ENCODE data around the gene BAG5. TPM values are rescaled to one million over a fixed set of nuclear protein-coding genes. Genes with fewer than 3 reads are reported as not detected.

BAG5 gene
- total RNA-seq, 1 experiment from 2014 or later, result 27.0 TPM

DNA sequence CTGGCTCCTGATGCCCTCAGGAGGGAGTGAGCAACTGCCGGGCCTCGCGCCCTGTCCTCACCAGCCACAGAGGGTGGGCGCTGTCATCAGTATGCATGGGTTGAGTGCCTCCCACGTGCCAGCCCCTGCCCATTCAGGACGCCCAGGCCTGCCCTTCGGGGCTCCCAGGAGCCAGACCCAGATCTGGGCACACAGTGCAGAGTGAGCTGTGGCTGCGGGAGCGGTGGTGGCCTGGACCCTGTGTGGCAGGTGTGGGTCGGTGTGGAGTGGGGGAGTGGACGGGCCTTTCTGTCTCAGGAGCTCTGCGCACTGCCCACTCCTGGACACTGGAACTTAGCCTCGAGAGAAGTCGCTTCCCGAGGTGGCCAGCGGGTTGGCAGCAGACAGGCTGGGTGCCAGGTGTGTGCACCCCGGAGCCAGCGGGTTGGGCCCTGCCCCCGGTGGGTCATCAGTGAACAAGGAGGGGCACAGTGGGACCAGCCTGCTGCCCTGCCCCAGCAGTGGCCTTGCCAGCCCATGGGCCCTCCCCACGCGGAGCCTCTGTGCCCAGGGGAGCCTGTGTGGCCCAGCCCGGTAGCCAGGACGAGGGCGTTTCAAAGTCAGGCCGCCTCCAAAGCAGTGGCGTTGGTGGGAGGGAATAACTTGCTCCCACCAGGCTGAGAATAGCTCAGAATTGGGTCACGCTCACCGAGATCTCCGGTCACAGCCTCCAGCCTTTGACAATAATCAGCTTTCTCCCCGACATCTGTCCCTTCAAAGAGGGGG, 24.0 kb downstream of the BAG5 start:
- Histone ChIP-seq H3K4me2 (ENCODE audit: low read length) (0 out of 2 replicates have a peak overlapping the region, but pooled peaks have one; percentile 77), H3K27me3 (ENCODE audit: insufficient read depth, low read length) (no peaks in the 10 kb centered on the region), H2AFZ (ENCODE audit: low read depth, low read length, poor library complexity, severe bottlenecking) (no peak overlapping the region), H3K9me2 (ENCODE audit: insufficient read depth) (no peaks in the 10 kb centered on the region), H3K4me3 (replicated peaks in 1 of 2; ENCODE audit: low read depth in 1 of 2, low read length in 2 of 2) (no peak overlapping the region), H4K20me1 (ENCODE audit: insufficient read depth) (no peaks in the 10 kb centered on the region), H3K9ac (ENCODE audit: low read length) (no peak overlapping the region), H3K4me1 (ENCODE audit: control insufficient read depth in 1 of 2, insufficient read depth in 2 of 2, low read length in 2 of 2) (peaks cover 34 to 53% of the 10 kb centered on the region in 2 experiments), H3K79me2 (ENCODE audit: insufficient read depth, low read length) (no peaks in the 10 kb centered on the region), H3K9me3 (ENCODE audit: control insufficient read depth in 1 of 2, insufficient read depth in 1 of 2, low read depth in 1 of 2, low read length in 2 of 2) (no peaks in the 10 kb centered on the region), H3K36me3 (ENCODE audit: control insufficient read depth in 1 of 2, insufficient read depth in 2 of 2, low read length in 2 of 2) (peaks cover 0 to 4% of the 10 kb centered on the region in 2 experiments; a peak in 2 of 4 replicates), H3K27ac (ENCODE audit: low read depth, low read length) (no peak overlapping the region)
- intact Hi-C loops (cut with micrococcal nuclease), result no loop called here
- CTCF ChIA-PET, result interaction anchor here (0.8 kb wide), 1 partner anchor 17 kb away, joined by 4 read pairs; no protein-coding TSS in a partner anchor
- no TSS peak for BruUV-seq (replicated peaks)
- no peak for DNase-seq (ENCODE audit: low read depth, low spot score)
- TF ChIP-seq EGR1 (IDR thresholded peaks at IDR 0.05; ENCODE audit: low read depth), result no peak
- no peak for TF ChIP-seq ZNF274 (IDR thresholded peaks at IDR 0.05; ENCODE audit: low read depth, low read length)
- TF ChIP-seq, protein P1, sequence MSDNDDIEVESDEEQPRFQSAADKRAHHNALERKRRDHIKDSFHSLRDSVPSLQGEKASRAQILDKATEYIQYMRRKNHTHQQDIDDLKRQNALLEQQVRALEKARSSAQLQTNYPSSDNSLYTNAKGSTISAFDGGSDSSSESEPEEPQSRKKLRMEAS (IDR thresholded peaks at IDR 0.05), result no peak
- TF ChIP-seq JUND (IDR thresholded peaks at IDR 0.05), result no peak
- RAD21 ChIA-PET (ENCODE audit: low non-redundant PET in 1 of 2, low total read pairs in 2 of 2, uncharacterized antibody in 2 of 2, unreplicated experiment in 2 of 2), result no interaction called here
- no peak for ATAC-seq
- POLR2A ChIA-PET, result interaction anchor here (0.8 to 0.9 kb wide), 2 partner anchors 17 to 1014 kb away, joined by 3 read pairs; partner anchors contain the start of gene CKB

DNA sequence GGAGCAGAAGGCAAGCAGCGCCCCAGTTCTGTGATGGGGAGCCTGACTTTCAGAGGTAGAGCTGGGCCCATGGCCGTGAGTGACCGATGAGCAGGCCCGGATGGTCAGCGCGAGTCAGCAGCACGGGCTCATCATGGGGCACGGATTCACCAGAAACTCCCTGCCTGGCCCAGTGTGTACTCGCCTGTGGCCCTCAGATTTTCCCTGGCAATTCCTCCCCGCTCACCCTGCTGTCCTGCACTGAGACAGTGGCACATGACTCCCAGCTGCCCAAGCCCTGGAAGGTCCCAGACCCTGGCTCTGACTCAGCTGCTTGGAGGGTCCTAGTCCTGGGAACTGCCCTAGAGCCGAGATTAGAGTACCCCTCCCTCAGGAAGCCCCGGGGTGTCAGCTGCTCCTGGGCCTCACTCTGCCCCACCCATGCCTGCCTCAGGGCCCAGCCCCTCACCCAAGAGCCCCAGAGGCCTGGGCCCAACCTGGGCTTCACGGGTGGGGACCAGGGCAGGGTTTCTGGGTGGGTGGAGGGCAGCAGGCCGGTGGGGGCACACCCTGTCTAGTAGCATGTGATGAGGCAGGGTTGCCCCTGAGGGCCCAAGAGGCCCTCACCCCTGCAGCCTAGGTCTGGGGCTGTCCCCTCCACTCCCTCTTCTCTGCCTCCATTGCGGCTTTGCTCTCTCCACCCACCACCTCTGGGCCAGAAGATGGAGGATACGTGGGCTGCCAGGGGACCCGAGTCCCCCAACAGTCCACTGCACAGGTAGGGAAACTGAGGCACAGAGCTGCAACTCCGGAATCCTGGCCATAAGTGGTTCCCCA, 25.1 kb downstream of the BAG5 start:
- H3K27ac ChIP-seq (ENCODE audit: low read depth, low read length), result no peak overlapping the region
- H3K9me2 ChIP-seq (ENCODE audit: insufficient read depth), result no peaks in the 10 kb centered on the region
- H3K4me3 ChIP-seq (replicated peaks in 1 of 2; ENCODE audit: low read depth in 1 of 2, low read length in 2 of 2), result no peak overlapping the region
- intact Hi-C loops (cut with micrococcal nuclease), result no loop called here
- H3K79me2 ChIP-seq (ENCODE audit: insufficient read depth, low read length), result no peaks in the 10 kb centered on the region; the same call in 1 of the 2 replicates
- POLR2A ChIA-PET, result no interaction called here
- H3K4me2 ChIP-seq (ENCODE audit: low read length), result no peak overlapping the region
- no peaks in the 10 kb centered on the region for H3K27me3 ChIP-seq (ENCODE audit: insufficient read depth, low read length)
- RAD21 ChIA-PET (ENCODE audit: low non-redundant PET in 1 of 2, low total read pairs in 2 of 2, uncharacterized antibody in 2 of 2, unreplicated experiment in 2 of 2), result no interaction called here
- H3K4me1 ChIP-seq (ENCODE audit: control insufficient read depth in 1 of 2, insufficient read depth in 2 of 2, low read length in 2 of 2), result peaks cover 25 to 42% of the 10 kb centered on the region in 2 experiments
- no peak overlapping the region for H3K9ac ChIP-seq (ENCODE audit: low read length)
- CTCF ChIA-PET, result no interaction called here
- no peak overlapping the region for H2AFZ ChIP-seq (ENCODE audit: low read depth, low read length, poor library complexity, severe bottlenecking)
- TF ChIP-seq ZFX (IDR thresholded peaks at IDR 0.05) (no peak), YY1 (IDR thresholded peaks at IDR 0.05; ENCODE audit: extremely low read depth, insufficient replicate concordance, low read depth, low read length) (no peak), RAD21 (IDR thresholded peaks at IDR 0.05; ENCODE audit: low read depth) (no peak)
- TF ChIP-seq, protein P2, sequence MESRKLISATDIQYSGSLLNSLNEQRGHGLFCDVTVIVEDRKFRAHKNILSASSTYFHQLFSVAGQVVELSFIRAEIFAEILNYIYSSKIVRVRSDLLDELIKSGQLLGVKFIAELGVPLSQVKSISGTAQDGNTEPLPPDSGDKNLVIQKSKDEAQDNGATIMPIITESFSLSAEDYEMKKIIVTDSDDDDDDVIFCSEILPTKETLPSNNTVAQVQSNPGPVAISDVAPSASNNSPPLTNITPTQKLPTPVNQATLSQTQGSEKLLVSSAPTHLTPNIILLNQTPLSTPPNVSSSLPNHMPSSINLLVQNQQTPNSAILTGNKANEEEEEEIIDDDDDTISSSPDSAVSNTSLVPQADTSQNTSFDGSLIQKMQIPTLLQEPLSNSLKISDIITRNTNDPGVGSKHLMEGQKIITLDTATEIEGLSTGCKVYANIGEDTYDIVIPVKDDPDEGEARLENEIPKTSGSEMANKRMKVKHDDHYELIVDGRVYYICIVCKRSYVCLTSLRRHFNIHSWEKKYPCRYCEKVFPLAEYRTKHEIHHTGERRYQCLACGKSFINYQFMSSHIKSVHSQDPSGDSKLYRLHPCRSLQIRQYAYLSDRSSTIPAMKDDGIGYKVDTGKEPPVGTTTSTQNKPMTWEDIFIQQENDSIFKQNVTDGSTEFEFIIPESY (IDR thresholded peaks at IDR 0.05; ENCODE audit: extremely low read depth, insufficient replicate concordance, low read length), result no peak
- TF ChIP-seq, protein P3, sequence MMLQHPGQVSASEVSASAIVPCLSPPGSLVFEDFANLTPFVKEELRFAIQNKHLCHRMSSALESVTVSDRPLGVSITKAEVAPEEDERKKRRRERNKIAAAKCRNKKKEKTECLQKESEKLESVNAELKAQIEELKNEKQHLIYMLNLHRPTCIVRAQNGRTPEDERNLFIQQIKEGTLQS (IDR thresholded peaks at IDR 0.05), result no peak
- TF ChIP-seq, protein P1 (IDR thresholded peaks at IDR 0.05), result no peak
- peaks cover 0 to 4% of the 10 kb centered on the region in 2 experiments; a peak in 2 of 4 replicates for H3K36me3 ChIP-seq (ENCODE audit: control insufficient read depth in 1 of 2, insufficient read depth in 2 of 2, low read length in 2 of 2)
- H3K9me3 ChIP-seq (ENCODE audit: control insufficient read depth in 1 of 2, insufficient read depth in 1 of 2, low read depth in 1 of 2, low read length in 2 of 2), result no peaks in the 10 kb centered on the region
- ATAC-seq, result no peak
- H4K20me1 ChIP-seq (ENCODE audit: insufficient read depth), result no peaks in the 10 kb centered on the region
- no peak for DNase-seq (ENCODE audit: low read depth, low spot score)
- BruUV-seq (replicated peaks), result no TSS peak
